T-helper 1 cell treated with Interleukin-12 subunit alpha and Interleukin-12 subunit beta and Interleukin-4 antibody, amounts not matched to agents 30 μg/mL and 1 μg/mL, for 36 hours (primary cell): Measurements from ENCODE around the gene TLR9.
A peak's percentile ranks its signal among the peaks of the same experiment; 100 is the strongest.

Experiments used
- H3K27ac Mint-ChIP-seq: one replicate; pipeline ENCODE4 v1.8.0; 2021; ENCODE audit warnings: mild to moderate bottlenecking, mixed read lengths
- H3K27me3 Mint-ChIP-seq: one replicate; pipeline ENCODE4 v1.8.0; 2021; ENCODE audit warnings: low read depth, mixed read lengths
- H3K36me3 Mint-ChIP-seq: one replicate; pipeline ENCODE4 v1.8.0; 2021; ENCODE audit warnings: low read depth, mixed read lengths
- H3K4me1 Mint-ChIP-seq: one replicate; pipeline ENCODE4 v1.8.0; 2021; ENCODE audit warnings: low read depth, mixed read lengths
- H3K4me3 Mint-ChIP-seq: one replicate; pipeline ENCODE4 v1.8.0; 2021; ENCODE audit warnings: mild to moderate bottlenecking, moderate library complexity, mixed read lengths
- H3K9me3 Mint-ChIP-seq: one replicate; pipeline ENCODE4 v1.8.0; 2021; ENCODE audit warnings: mixed read lengths

TLR9 gene

GRCh38 chr3:52230889-52231499 lies 5.5 kb upstream of the TLR9 start:
- Mint-ChIP-seq H3K36me3 (peaks cover 23% of the 10 kb centered on the region), H3K9me3 (no peaks in the 10 kb centered on the region), H3K4me3 (no peak overlapping the region), H3K27me3 (no peaks in the 10 kb centered on the region), H3K27ac (no peak overlapping the region), H3K4me1 (peaks cover 31% of the 10 kb centered on the region)

GRCh38 chr3:52230461-52230860 lies 5.0 kb upstream of the TLR9 start:
- H3K27ac Mint-ChIP-seq = no peak overlapping the region
- no peaks in the 10 kb centered on the region for H3K9me3 Mint-ChIP-seq
- H3K27me3 Mint-ChIP-seq = no peaks in the 10 kb centered on the region
- peaks cover 33% of the 10 kb centered on the region for H3K4me1 Mint-ChIP-seq
- H3K4me3 Mint-ChIP-seq = no peak overlapping the region
- peaks cover 23% of the 10 kb centered on the region for H3K36me3 Mint-ChIP-seq

- Mint-ChIP-seq H3K27me3 (no peaks in the 10 kb centered on the region), H3K9me3 (no peaks in the 10 kb centered on the region), H3K36me3 (peaks cover 23% of the 10 kb centered on the region), H3K4me3 (no peak overlapping the region), H3K4me1 (peaks cover 37% of the 10 kb centered on the region), H3K27ac (no peak overlapping the region)
Observed at GRCh38 chr3:52229656-52230055, 4.2 kb upstream of the TLR9 start.

GRCh38 chr3:52228751-52229291 lies 3.4 kb upstream of the TLR9 start:
- Mint-ChIP-seq H3K36me3 (peaks cover 21% of the 10 kb centered on the region), H3K4me1 (peaks cover 35% of the 10 kb centered on the region), H3K9me3 (no peaks in the 10 kb centered on the region), H3K27me3 (no peaks in the 10 kb centered on the region), H3K27ac (no peak overlapping the region), H3K4me3 (no peak overlapping the region)

DNA sequence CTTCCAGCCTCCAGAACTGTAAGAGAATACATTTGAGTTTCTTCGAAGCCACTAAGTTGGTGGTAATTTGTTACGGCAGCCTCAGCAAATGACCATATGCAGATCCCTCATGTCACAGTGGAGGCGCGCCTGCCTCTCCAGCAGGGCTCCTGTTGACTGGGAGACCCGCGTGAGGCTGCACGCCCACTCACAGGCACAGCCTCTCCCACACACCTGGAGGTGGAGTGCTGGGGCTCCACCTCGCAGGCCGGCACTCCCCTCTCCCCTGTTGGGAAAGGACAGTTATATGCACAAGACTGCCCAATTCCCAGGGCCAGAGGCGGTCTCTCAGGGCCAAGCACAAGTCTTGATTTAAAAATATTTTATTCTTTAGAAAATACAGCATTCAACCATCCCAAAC lies 2.8 kb upstream of the TLR9 start:
- H3K9me3 Mint-ChIP-seq = no peaks in the 10 kb centered on the region
- H3K27ac Mint-ChIP-seq = no peak overlapping the region
- no peaks in the 10 kb centered on the region for H3K27me3 Mint-ChIP-seq
- peaks cover 22% of the 10 kb centered on the region for H3K36me3 Mint-ChIP-seq
- peaks cover 38% of the 10 kb centered on the region for H3K4me1 Mint-ChIP-seq
- H3K4me3 Mint-ChIP-seq = no peak overlapping the region

DNA sequence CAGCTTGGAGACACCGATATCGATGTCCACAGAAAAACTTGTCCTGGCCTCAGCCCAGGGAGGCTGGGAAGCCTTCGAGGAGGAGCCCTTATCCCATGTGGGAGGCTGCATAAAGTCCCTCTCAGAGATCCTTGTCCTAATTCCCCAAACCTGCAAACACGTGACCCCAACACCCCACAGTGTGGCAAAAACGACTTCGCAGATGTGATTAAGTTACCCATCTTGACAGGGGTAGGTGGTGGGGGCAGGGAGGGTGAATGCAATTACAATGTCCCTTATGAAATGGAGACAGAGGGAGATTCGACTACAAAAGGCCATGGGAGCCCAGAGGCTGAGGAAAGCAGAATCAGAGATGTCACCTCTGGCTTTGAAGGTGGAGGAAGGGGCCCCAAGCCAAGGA lies 2.3 kb upstream of the TLR9 start:
- Mint-ChIP-seq H3K4me1 (peaks cover 41% of the 10 kb centered on the region), H3K27ac (no peak overlapping the region), H3K36me3 (peaks cover 22% of the 10 kb centered on the region), H3K4me3 (no peak overlapping the region), H3K27me3 (no peaks in the 10 kb centered on the region), H3K9me3 (no peaks in the 10 kb centered on the region)

DNA sequence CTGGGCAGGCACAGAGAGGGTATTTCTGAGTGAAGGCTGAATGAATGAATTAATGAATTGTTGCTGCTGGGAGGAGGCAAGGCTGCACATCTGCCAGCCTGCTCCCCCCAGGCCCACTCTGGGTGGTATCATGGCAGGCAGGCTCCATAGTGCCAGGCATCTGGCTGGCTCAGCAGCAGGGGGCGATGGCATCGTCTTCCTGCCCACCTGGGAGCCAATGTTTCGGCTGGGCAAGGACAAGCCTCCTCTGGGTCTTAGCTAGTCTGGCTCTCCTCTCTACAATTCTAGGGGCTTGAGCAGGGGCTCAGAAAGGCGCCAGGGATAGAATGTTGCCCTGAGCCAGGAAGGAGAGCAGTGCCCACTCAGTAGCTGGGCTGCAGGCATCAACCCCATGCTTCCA lies 1.7 kb upstream of the TLR9 start:
- peaks cover 22% of the 10 kb centered on the region for H3K36me3 Mint-ChIP-seq
- no peaks in the 10 kb centered on the region for H3K9me3 Mint-ChIP-seq
- no peak overlapping the region for H3K27ac Mint-ChIP-seq
- no peak overlapping the region for H3K4me3 Mint-ChIP-seq
- no peaks in the 10 kb centered on the region for H3K27me3 Mint-ChIP-seq
- peaks cover 45% of the 10 kb centered on the region for H3K4me1 Mint-ChIP-seq

DNA sequence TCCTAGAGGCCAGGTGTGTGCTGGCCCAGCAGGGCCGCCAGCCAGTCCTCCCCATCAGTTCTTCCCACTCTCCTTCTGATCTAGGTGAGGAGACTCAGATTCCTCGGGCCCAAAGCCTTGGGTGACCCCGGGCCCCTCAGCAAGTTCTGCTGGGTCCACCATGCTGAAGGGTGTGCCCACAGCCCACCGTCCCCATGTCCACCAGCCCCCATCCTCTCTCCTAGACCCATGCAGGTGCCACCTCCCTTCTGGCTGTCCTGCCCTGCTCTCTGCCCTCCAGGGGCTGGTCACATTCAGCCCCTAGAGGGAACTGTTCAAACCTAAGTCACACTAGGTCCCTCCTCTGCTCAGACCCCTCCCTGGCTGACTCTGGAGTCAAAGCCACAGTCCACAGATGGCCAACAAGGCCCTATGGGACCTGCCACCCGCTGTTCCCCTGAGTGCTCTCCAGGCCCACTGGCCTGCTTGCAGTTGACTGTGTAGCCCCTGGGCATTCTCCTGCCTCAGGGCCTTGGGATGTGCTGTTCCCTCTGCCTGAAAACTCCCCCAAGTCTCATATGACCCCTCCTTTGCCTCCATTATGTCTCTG lies 878 bp upstream of the TLR9 start:
- peak overlapping the region; percentile 72 for H3K27ac Mint-ChIP-seq
- H3K36me3 Mint-ChIP-seq = peaks cover 16% of the 10 kb centered on the region
- H3K4me1 Mint-ChIP-seq = peaks cover 47% of the 10 kb centered on the region
- H3K9me3 Mint-ChIP-seq = no peaks in the 10 kb centered on the region
- H3K4me3 Mint-ChIP-seq = peak overlapping the region; percentile 42
- H3K27me3 Mint-ChIP-seq = no peaks in the 10 kb centered on the region

DNA sequence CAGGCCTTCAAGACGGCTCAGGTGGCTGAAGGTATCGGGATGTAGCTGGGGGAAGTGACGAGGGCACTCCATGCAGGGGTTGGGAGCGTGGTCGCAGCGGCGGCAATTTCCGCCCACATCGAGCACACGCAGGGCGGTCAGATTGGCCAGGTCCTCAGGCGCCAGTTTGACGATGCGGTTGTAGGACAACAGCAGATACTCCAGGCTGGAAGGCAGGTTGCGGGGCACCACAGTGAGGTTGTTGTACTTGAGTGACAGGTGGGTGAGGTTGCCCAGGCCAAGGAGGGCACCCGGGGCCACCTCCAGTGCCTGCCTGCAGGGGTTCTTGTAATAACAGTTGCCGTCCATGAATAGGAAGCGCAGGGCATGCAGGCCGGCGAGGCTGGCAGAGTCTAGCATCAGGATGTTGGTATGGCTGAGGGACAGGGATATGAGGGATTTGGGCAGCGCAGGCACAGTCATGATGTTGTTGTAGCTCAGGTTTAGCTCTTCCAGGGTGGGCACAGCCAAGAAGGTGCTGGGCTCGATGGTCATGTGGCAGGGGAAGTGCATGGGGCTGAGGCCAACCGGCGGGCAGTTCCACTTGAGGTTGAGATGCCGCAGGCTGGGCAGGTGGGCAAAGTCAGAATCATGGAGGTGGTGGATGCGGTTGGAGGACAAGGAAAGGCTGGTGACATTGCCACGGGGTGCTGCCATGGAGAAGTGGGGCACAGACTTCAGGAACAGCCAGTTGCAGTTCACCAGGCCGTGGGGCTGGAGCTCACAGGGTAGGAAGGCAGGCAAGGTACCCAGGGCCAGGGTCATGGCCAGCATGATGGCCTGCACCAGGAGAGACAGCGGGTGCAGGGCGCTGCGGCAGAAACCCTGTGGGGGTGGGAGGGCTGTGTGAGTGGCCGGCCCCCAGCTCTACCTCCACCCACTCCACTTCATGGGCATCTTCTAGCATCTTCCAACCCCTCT lies 1.7 kb downstream of the TLR9 start:
- peak overlapping the region; percentile 76 for H3K4me3 Mint-ChIP-seq

GRCh38 chr3:52222319-52223221 lies 2.9 kb downstream of the TLR9 start:
- peak overlapping the region; percentile 86 for H3K27ac Mint-ChIP-seq
- H3K27me3 Mint-ChIP-seq = no peaks in the 10 kb centered on the region
- H3K36me3 Mint-ChIP-seq = peaks cover 5% of the 10 kb centered on the region
- H3K4me1 Mint-ChIP-seq = peaks cover 68% of the 10 kb centered on the region
- peak overlapping the region; percentile 76 for H3K4me3 Mint-ChIP-seq
- no peaks in the 10 kb centered on the region for H3K9me3 Mint-ChIP-seq

More for the DNA sequence above, 1.7 kb downstream of the TLR9 start:
- Mint-ChIP-seq H3K36me3 (peaks cover 5% of the 10 kb centered on the region), H3K4me1 (peaks cover 57% of the 10 kb centered on the region), H3K27me3 (no peaks in the 10 kb centered on the region), H3K27ac (peak overlapping the region; percentile 76), H3K9me3 (no peaks in the 10 kb centered on the region)

DNA sequence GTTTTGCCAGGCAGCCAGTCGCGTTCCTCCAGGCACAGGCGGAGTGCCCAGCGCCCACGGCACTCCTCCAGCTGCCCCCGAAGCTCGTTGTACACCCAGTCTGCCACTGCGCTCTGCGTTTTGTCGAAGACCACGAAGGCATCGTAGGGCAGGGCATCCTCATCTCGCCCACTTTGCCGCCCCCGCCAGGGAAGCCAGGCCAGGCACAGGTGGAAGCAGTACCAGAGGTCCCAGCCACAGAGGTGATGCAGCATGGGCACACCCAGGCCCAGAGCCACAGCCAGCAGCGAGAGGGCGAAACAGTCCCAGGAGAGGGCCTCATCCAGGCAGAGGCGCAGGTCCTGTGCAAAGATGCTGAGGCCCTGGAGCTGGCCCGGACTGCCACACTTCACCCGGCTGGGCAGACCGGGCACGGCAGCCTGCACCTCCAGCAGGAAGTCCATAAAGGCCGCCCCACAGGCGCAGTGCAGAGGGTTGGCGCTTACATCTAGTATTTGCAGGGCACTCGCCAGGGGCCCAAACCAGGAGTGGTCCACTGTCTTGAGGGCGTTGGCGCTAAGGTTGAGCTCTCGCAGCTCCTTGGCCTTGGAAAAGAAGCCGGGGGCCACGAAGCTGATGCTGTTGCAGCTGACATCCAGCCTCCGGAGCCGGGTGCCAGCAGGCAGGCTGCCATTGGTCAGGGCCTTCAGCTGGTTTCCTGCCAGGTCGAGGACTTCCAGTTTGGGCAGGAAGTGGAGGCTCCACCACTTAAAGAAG lies 3.7 kb downstream of the TLR9 start:
- no peaks in the 10 kb centered on the region for H3K9me3 Mint-ChIP-seq
- H3K4me1 Mint-ChIP-seq = peaks cover 73% of the 10 kb centered on the region
- H3K27me3 Mint-ChIP-seq = no peaks in the 10 kb centered on the region
- H3K4me3 Mint-ChIP-seq = peak overlapping the region; percentile 76
- peaks cover 6% of the 10 kb centered on the region for H3K36me3 Mint-ChIP-seq
- peak overlapping the region; percentile 86 for H3K27ac Mint-ChIP-seq

GRCh38 chr3:52221141-52221562 lies 4.3 kb downstream of the TLR9 start:
- Mint-ChIP-seq H3K4me1 (peaks cover 71% of the 10 kb centered on the region), H3K27ac (no peak overlapping the region), H3K36me3 (peaks cover 6% of the 10 kb centered on the region), H3K4me3 (peak overlapping the region; percentile 76), H3K27me3 (no peaks in the 10 kb centered on the region), H3K9me3 (no peaks in the 10 kb centered on the region)

DNA sequence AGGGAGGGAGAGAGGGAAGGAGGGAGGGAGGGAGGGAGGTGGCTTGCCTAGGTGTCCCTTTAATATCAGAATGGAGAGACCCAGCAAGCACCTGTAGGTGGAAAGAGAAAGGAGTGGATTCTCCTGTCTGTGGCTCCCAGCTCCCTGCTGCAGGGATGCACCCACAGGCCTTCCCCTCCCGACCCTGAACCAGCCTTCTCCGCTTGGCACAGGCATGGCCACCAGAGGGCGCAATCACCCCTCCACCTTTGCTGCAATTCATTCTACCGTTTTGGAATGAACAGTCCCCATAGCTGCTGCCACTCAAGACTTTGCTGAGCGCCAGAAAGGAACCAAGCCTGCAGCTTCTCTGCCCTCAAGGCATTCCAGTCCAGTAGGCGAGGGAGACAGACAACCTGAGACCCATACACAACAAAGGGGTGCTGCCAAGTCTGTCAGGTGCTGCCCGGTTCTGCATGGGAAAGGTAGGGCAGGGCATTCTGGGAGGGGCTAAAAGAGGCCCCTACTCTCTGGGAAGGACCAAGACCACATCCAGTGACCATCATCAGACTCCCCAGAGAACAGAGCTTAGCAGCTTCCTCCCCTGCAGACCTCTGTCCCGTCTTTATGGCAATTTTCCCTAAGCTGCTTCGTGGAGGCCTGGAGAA lies 4.9 kb downstream of the TLR9 start:
- H3K4me1 Mint-ChIP-seq = peaks cover 67% of the 10 kb centered on the region
- peaks cover 9% of the 10 kb centered on the region for H3K36me3 Mint-ChIP-seq
- H3K27me3 Mint-ChIP-seq = no peaks in the 10 kb centered on the region
- H3K27ac Mint-ChIP-seq = peak overlapping the region; percentile 75
- no peaks in the 10 kb centered on the region for H3K9me3 Mint-ChIP-seq
- H3K4me3 Mint-ChIP-seq = peak overlapping the region; percentile 46
